ENCODE data around the gene MBD3L2.

The MBD3L2 gene

DNA sequence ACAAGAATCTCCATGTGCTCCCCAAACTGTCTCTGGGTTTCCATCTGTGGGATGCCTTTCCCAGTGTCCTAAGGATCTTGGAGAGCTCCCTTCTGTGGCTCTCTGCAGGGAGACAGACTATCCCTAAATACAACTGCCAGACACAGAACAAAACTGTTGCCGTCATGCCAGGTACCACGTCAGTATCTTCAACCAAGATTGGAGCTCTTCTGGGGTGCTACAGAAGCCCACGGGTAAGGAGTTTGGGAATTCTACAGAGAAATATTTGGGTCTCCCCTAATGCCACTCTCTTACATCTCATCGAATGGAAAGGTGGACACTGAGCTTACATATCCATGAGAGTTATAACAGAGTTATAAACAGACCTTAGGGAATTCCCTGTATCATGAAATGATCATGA is 14.2 kb downstream of the MBD3L2 start:
- no peak for DNase-seq (ENCODE audit: low spot score)

DNA sequence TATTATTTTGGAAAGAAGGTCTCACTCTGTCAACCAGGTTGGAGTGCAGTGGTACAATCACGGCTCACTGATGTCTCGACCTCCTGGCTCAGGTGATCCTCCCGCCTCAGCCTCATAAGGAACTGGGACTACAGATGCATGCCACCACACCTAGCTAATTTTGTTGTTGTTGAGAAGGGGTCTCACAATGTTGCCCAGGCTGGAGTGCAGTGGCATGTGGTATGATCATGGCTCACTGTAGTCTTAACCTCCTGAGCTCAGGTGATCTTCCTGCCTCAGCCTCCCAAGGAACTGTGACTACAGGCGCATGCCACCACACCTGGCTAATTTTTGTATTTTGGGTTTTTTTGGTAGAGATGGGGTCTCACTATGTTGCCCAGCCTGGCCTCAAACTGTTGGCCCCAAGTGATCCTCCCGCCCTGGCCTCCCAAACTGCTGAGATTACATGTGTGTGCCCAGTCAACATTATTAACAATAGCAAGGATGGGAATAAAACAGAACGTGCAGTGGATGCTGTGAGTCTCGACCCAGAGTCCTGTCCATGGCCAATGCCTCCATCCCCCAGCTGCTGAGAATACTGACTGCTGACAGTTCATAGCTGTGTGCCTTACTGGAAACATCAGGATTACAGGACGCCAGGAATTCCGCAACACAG is 14.8 kb downstream of the MBD3L2 start:
- DNase-seq (ENCODE audit: low spot score): no peak

DNA sequence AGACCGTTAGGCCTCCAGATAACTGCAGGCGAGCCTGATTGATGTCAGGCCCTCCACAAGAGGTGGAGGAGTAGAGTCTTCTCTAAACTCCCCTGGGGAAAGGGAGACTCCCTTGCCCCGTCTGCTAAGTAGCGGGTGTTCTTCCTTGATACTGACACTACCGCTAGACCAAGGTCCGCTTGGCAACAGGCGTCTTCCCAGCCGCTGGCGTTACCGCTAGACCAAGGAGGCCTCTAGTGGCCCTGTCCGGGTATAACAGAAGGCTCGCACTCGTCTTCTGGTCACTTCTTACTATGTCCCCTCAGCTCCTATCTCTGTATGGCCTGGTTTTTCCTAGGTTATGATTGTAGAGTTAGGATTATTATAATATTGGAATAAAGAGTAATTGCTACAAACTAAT is 18.0 kb downstream of the MBD3L2 start:
- DNase-seq (ENCODE audit: low spot score): peak; percentile 37

DNA sequence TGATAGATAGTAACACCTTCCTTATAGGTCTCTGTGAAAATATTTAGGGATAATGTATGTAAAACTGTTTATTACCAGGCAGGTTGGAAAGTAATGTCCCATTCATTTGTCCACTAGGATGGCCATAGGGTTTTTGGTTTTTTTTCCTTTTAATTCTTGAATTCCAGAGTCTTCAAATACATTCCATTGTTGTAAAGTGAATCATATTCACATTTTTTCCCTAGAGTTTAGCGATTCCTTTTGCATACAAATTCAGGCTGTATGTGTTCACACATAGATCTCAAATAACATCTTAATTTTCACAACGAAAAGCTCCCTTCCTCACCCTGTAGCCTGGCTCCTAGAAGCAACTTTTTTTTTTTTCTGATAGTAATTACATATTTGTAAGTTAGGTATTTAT is 18.6 kb downstream of the MBD3L2 start:
- no peak for DNase-seq (ENCODE audit: low spot score)

DNA sequence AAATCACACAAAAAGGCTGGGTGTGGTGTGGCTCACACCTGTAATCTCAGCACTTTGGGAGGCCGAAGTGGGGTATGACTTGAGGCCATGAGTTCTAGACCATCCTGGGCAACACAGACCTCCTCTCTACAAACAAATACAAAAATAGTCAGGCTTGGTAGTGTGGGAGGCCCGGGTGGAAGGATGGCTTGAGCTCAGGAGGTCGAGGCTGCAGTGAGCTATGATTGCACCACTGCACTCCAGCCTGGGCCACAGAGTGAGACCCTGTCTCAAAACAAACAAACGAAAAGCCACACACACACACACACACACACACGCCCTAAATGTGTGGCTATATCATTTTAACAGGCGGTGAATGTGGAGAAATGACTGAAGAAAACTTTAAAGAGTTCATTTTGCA is 19.5 kb downstream of the MBD3L2 start:
- no peak for DNase-seq (ENCODE audit: low spot score)

DNA sequence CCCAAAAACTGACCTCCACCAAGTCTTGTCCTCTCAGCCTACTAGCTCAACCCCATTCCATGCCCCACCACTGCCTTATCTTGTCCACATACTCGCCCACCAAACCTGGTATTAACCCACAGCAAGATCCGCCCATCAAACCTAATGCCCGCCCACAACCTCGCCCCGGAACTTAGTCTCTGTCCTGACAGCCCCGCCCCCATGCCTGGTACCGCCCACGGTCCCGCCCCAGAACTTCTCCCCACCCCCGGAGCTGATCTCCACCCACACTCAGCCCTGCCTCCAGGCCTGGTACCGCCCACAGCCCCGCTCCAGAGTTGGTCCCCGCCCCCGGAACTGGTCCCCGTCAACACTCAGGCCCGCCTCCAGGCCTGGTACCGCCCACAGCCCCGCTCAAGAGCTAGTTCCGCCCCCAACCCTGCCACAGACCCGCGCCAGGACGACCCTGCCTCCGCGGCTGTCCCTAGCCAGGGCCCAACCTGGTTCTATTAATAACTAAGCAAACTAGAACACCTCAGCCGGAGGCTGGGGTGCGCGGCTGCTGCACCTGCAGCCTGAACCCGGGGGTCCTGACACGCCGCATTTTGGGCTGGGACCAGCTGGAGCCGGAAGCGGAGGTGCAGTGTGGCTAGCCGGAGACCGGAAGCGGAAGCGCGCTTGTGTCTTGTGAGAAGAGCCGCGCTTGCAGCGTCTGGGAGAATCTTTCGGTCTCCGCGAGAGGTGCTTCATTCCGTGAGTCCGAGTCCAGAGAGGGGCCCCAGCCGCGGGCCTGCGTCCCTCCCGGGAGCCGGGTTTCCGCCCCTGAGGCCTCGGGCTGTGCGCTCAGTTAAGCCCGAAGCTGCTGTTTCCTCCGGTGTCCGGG is 20.2 kb downstream of the MBD3L2 start, which contains the start of gene ZNF557:
Gene ZNF557 (plus strand): TSS at position 662 of the 862 bp plus-strand sequence. CDS start 5,372 bp downstream, outside the sequence.
- peak; percentile 95 for DNase-seq (ENCODE audit: low spot score)

DNA sequence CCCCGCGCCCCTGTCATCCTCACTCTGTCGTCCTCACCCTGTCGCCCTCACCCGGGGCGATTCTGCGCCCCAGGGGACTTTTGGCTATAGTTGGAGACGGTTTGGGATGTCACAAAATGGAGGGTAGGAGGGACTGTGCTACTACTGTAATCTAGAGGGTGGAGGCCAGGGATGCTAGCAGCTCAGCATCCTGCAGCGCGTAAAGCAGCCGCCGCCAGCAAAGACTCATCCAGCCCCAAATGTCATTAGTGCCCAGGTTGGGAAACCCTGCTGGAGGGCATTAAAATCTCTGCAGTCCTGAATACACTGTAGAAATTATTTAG is 20.7 kb downstream of the MBD3L2 start:
- DNase-seq (ENCODE audit: low spot score): peak; percentile 52

DNA sequence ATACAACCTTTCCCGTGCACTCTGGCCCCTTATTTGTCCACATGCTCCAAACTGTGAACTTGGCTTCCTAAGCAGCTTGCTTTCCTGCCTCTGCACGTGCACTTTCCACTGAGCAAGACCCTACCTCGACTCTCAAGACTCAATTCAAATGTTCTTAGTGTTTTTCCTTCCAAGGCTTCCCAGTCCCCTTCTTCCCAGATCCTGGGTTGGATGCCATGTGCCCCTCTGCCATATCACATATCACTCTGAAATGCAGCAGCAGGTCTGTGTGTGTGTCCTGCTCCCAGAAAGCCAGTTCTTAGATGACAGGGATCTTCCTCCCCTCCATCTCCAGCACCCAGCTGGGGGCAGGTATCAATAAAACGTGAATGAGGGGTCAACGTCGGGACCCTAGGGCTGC is 23.4 kb downstream of the MBD3L2 start:
- DNase-seq (ENCODE audit: low spot score): no peak

DNA sequence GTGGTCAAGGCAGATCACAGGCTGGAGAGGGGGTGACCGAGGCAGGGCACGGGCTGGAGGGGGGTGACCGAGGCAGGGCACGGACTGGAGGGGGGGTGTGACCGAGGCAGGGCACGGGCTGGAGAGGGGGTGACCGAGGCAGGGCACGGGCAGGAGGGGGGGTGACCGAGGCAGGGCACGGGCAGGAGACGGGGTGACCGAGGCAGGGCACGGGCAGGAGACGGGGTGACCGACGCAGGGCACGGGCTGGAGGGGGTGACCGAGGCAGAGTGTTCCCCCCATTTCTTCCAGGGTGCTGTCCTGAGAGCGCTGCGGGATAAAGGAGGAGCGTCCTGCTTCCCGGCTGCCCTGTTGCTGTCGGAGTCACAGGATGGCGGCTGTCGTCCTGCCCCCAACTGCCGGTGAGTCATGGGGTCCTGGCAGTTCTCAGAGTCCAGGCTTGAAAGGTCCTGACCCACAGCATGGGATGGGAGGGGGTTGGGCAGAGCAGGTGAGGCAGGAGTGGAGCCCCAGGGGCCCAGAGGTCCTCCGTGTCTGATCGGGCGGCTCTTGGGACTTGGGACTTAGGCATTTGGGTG is 25.7 kb downstream of the MBD3L2 start:
- DNase-seq (ENCODE audit: low spot score): no peak

DNA sequence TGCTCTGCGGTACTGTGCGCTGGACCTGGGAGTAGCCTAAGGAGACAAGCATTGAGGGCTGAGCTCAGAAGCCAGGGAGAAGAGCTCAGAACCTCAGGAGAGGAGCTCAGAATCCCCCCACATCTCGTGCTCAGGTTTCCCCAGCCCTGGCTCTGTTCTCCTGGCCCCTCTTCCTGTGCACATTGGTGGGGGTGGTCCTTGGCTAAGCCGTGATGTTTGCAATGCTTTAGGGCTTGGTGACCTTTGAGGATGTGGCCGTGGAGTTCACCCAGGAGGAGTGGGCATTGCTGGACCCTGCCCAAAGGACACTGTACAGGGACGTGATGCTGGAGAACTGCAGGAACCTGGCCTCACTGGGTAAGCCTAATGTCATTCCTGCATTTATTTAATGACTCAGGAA is 27.0 kb downstream of the MBD3L2 start:
- DNase-seq (ENCODE audit: low spot score): no peak

DNA sequence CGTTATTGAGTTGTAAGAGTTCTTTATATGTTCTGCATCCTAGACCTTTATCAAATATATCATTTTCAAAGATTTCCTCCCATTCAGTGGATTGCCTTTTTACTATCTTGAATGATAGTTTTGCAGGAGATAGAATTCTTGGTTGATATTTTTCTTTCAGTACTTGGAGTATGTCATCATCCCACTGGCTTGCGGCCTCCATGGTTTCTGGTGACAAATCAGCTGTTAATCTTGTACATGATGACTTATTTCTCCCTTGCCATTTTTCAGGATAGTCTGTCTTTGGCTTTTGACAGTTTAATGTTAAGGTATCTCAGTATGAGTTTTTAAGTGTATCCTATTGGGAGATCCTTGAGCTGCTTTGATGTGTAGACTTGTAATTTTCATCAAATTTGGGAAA is 28.9 kb downstream of the MBD3L2 start:
- peak; percentile 28 for DNase-seq (ENCODE audit: low spot score)

DNA sequence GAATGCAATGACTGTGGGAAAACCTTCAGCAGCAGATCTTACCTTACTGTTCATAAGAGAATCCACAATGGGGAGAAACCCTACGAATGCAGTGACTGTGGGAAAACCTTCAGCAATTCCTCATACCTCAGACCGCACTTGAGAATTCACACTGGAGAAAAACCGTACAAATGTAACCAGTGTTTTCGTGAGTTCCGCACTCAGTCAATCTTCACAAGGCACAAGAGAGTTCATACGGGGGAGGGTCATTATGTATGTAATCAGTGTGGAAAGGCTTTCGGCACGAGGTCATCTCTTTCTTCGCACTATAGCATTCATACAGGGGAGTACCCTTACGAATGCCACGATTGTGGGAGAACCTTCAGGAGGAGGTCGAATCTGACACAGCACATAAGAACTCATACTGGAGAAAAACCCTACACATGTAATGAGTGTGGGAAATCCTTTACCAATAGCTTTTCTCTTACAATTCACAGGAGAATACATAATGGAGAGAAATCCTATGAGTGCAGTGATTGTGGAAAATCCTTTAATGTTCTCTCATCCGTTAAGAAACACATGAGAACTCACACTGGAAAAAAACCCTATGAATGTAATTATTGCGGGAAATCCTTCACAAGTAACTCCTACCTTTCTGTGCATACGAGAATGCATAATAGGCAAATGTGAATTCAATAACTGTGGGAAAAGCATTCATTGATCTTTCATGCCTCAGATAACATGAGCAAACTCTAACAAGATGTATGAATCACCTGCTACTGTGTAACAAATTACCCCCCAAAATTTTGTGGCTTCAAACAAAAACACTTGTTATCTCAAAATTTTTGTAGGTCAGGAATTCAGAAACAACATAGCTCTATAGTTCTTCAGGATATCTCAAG is 34.2 kb downstream of the MBD3L2 start:
- no peak for DNase-seq (ENCODE audit: low spot score)

DNA sequence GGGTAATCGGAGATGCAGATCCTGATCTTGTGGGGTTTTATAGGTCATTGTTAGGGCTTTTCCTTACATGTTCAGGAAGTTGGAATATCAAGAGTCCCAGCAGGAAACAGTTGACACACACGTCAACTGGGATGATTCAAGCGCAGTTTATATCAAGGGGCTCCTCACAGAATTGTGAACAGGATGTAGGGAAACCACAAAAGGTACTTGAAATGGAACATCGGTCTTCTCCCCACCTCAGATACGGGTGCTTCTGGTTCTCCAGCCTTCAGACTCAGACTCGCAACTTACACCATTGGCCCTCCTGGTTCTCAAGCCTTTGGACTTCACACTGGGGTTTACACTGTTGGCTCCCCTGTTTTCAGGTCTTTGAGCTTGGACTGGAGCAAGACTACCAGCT is 39.9 kb downstream of the MBD3L2 start:
- no peak for DNase-seq (ENCODE audit: low spot score)

DNA sequence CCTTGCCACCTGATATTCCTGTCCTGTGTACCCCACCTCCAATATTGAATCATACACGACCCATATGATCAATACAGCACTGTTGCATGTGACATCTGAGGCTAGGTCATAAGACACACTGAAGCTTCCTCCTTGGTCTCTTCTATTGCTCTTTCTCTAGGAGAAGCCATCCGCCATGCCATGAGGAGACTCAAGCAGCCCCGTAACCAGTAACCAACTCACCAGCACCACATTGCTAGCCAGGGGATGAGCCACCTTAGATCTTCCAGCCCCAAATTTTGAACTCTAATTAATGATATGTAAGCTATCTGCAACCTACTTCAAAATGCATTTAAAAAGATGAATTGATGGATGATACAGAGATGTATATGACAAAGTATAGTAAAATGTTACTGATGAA is 49.0 kb downstream of the MBD3L2 start:
- DNase-seq (ENCODE audit: low spot score): no peak

DNA sequence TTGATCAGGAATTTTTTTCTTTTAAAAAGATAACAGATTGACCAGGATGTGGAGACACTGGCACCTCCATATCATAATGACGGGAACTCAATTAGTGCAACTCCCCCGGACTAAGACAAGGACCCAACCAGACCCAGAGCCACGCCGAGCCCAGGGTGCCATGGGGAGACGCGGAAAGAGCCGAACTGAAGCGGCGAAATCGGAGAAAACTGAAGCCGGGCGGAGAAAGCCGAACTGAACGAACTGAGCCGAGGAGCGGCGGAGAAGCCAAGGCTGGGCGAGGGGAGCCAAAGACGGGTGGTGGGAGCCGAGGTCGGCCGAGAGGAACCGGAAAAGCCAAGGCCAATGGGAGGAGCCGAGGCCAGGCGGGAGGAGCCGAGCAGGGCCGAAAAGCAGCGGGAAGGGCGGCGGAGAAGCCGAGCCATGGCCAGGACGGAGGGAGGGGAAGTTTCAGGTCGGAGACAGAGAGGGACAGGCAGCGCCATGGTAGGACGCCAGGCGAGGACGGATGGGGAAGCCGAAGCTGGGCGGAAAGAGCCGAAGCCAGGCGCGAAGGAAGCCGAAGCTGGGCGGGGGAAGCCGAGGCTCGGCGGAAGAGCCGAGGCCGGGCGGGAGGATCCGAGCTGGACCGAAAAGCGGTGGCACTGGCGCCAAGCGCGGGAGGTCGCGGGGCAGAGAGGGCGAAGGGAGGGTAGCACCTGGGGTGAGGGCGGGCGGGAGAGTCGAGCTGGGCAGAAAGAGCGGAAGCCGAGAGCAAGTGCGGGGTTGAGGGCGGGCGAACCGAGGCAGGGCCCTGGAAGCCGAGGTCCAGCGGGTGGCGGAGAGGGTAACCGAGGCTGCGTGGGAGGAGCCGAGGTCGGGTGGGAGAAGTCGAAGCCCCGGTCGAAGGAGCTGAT is 49.8 kb downstream of the MBD3L2 start:
- peak; percentile 89 for DNase-seq (ENCODE audit: low spot score)

DNA sequence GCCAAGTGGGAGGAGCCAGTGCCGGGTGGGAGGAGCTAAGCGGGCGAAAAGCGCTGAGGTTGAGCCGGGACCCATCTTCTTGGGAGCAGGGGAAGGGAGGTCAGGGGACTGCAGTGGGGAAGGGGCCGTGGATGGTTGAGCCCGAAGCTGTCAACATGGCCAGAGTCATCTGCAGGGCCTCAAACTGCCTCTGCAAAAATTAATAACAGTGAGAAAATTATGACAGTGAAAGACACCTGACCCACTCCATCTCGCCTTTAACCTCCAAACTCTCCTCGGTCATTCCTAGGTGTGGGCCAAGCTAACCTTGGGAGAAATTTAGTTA is 50.4 kb downstream of the MBD3L2 start:
- DNase-seq (ENCODE audit: low spot score): no peak
